Hepatocyte (in vitro differentiated cells): Measurements from ENCODE around the gene RAD1.

ENCODE experiments used
- CTCF ChIP-seq: fragments of 200-600 bp; sonication (generic); IDR thresholded peaks from 2 replicates; pipeline ENCODE4 v1.5.1; 2016; ENCODE audit warnings: antibody characterized with exemption, mild to moderate bottlenecking; ENCODE audit not compliant: poor library complexity
- EZH2 ChIP-seq: fragments of 200-600 bp; sonication (generic); IDR thresholded peaks from 2 replicates; pipeline ENCODE4 v1.6.1; 2016; ENCODE audit warnings: antibody characterized with exemption, mild to moderate bottlenecking, borderline replicate concordance
- EZH2phosphoT487 ChIP-seq: fragments of 200-600 bp; sonication (generic); IDR thresholded peaks from one replicate; pipeline ENCODE4 v1.6.1; 2018; ENCODE audit warnings: antibody characterized with exemption, mild to moderate bottlenecking, low read depth, moderate library complexity; ENCODE audit not compliant: unreplicated experiment, severe bottlenecking

GRCh38 chr5:34899066-34899465, 16.2 kb downstream of the RAD1 start:
- TF ChIP-seq CTCF = no peak
- no peak for TF ChIP-seq EZH2
- TF ChIP-seq EZH2phosphoT487 = no peak
